ENCODE data around the gene TENT4A. TPM values are rescaled to one million over a fixed set of nuclear protein-coding genes. Genes with fewer than 3 reads are reported as not detected.

Gene TENT4A
- total and polyA plus RNA-seq, 10 of the 15 experiments (the other 5 are each of a cell fraction or from before 2014, with no cell fraction given) = 1.4 to 30.6 (median 12.5) TPM

DNA sequence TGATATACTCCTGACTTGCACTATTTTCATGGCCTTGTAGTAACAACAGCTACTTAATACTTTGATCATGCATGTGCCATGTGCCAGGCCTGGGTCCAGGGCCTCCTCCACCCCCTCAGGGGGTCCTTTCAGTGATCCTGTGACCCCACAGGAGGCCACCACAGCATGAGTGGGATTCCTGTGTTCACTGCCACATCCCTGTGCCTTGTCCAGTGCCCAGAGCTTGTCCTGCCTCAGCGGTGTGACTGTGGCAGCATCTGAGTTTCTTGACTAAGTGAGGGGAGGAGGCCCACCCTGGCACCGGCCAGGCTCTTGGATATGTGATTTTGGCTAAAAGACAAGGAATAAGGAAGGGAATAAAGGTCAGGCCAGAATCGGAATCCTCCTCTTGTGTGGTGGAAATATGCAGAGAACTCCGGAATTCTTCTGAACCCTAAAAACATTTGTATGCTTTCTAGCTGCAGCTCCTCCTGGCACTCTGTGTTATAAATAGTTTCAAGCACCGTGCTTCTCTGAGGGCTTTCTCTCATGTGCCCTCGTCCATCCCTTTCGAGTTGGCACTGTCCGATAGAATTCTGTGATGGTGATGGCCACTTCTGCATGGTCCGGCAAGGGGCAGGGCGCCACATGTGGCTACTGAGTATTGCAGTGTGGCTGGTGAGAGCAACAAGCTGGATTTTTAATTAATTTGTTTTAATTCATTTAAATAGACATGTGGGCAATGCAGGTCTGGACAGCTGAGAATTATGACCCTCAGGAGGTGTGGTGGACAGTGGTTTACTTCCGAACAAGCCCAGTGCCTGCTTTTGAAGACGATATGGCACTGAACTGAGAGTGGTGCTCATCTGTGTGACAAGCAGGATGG is 31.8 kb downstream of the TENT4A start:
- H3K4me1 ChIP-seq (ENCODE audit: control insufficient read depth, insufficient read depth, low read length) = no peaks in the 10 kb centered on the region
- 90% methylated on average over 12 of the region's 12 CpGs for WGBS (ENCODE audit: insufficient coverage, insufficient replicate concordance, low lambda C conversion rate, missing lambda C conversion rate)
- POLR2A ChIA-PET = interaction anchor here (0.6 to 1.6 kb wide), 3 partner anchors 16 to 112 kb away, joined by 3 to 4 read pairs (median 3); partner anchors contain the start of genes NSUN2 and SRD5A1
- H3K9ac ChIP-seq (ENCODE audit: control insufficient read depth, insufficient read depth, low read length) = no peak overlapping the region
- H4K20me1 ChIP-seq (ENCODE audit: control insufficient read depth, insufficient read depth) = peaks cover 5% of the 10 kb centered on the region; the same call in 1 of the 2 replicates
- no TSS peak for BruUV-seq (replicated peaks)
- no peaks in the 10 kb centered on the region for H3K9me3 ChIP-seq (replicated peaks; ENCODE audit: control insufficient read depth, insufficient read depth, low read length)
- no peak overlapping the region for H3K4me2 ChIP-seq (ENCODE audit: control insufficient read depth, insufficient read depth)
- peaks cover 32 to 49% of the 10 kb centered on the region in 2 experiments for H3K36me3 ChIP-seq (ENCODE audit: control insufficient read depth in 2 of 2, insufficient read depth in 2 of 2, low read length in 1 of 2)
- RAD21 ChIA-PET (ENCODE audit: unreplicated experiment) = interaction anchor here (0.6 to 2.2 kb wide), 18 partner anchors 13 to 1249 kb away, joined by 3 to 11 read pairs (median 3); partner anchors contain the start of genes NSUN2 and SRD5A1
- SMC1A ChIA-PET (ENCODE audit: uncharacterized antibody, unreplicated experiment) = interaction anchor here (0.5 to 3.3 kb wide), 22 partner anchors 8 to 403 kb away, joined by 3 to 16 read pairs (median 3); partner anchors contain the start of genes NSUN2 and SRD5A1
- FAIRE-seq = no peak
- peak; percentile 5; the same call in 2 of the 3 replicates for ATAC-seq
- no peak overlapping the region for H3K27ac ChIP-seq (ENCODE audit: control insufficient read depth, insufficient read depth)
- in situ Hi-C loops (cut with MboI) = loop anchor here (10.0 kb wide), 1 partner anchor 1260 kb away; no protein-coding TSS in a partner anchor
- DNase-seq (ENCODE audit: low read depth, low spot score) = no peak
- no peak overlapping the region for H2AFZ ChIP-seq (ENCODE audit: control insufficient read depth, low read depth, low read length)
- H3K4me3 ChIP-seq = no peak overlapping the region
- intact Hi-C loops (cut with micrococcal nuclease; ENCODE audit: unreplicated experiment) = loop anchor here (2.0 to 10.0 kb wide), 4 partner anchors 28 to 1250 kb away; partner anchors contain the start of genes NSUN2 and SRD5A1
- CTCF ChIA-PET = interaction anchor here (0.6 to 3.2 kb wide), 26 partner anchors 9 to 215 kb away, joined by 3 to 23 read pairs (median 5); partner anchors contain the start of genes NSUN2 and SRD5A1
- H3K27me3 ChIP-seq (replicated peaks in 1 of 2; ENCODE audit: control insufficient read depth in 2 of 2, insufficient read depth in 2 of 2, low read length in 1 of 2) = no peaks in the 10 kb centered on the region
- H3K79me2 ChIP-seq (ENCODE audit: control insufficient read depth, insufficient read depth, low read length) = peaks cover 19% of the 10 kb centered on the region
- no peak for TF ChIP-seq BMI1 (IDR thresholded peaks at IDR 0.05; ENCODE audit: borderline replicate concordance)
- TF ChIP-seq, protein P1, sequence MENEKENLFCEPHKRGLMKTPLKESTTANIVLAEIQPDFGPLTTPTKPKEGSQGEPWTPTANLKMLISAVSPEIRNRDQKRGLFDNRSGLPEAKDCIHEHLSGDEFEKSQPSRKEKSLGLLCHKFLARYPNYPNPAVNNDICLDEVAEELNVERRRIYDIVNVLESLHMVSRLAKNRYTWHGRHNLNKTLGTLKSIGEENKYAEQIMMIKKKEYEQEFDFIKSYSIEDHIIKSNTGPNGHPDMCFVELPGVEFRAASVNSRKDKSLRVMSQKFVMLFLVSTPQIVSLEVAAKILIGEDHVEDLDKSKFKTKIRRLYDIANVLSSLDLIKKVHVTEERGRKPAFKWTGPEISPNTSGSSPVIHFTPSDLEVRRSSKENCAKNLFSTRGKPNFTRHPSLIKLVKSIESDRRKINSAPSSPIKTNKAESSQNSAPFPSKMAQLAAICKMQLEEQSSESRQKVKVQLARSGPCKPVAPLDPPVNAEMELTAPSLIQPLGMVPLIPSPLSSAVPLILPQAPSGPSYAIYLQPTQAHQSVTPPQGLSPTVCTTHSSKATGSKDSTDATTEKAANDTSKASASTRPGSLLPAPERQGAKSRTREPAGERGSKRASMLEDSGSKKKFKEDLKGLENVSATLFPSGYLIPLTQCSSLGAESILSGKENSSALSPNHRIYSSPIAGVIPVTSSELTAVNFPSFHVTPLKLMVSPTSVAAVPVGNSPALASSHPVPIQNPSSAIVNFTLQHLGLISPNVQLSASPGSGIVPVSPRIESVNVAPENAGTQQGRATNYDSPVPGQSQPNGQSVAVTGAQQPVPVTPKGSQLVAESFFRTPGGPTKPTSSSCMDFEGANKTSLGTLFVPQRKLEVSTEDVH (IDR thresholded peaks at IDR 0.05; ENCODE audit: low read depth, partially characterized antibody) = no peak
- TF ChIP-seq MXI1 (IDR thresholded peaks at IDR 0.05; ENCODE audit: low read depth, low read length) = no peak
- TF ChIP-seq, protein P2, sequence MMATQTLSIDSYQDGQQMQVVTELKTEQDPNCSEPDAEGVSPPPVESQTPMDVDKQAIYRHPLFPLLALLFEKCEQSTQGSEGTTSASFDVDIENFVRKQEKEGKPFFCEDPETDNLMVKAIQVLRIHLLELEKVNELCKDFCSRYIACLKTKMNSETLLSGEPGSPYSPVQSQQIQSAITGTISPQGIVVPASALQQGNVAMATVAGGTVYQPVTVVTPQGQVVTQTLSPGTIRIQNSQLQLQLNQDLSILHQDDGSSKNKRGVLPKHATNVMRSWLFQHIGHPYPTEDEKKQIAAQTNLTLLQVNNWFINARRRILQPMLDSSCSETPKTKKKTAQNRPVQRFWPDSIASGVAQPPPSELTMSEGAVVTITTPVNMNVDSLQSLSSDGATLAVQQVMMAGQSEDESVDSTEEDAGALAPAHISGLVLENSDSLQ (IDR thresholded peaks at IDR 0.05) = no peak
- TF ChIP-seq EGR1 (IDR thresholded peaks at IDR 0.05; ENCODE audit: borderline replicate concordance in 1 of 2, low read depth in 2 of 2, low read length in 2 of 2) = no peak
- TF ChIP-seq, protein P3, sequence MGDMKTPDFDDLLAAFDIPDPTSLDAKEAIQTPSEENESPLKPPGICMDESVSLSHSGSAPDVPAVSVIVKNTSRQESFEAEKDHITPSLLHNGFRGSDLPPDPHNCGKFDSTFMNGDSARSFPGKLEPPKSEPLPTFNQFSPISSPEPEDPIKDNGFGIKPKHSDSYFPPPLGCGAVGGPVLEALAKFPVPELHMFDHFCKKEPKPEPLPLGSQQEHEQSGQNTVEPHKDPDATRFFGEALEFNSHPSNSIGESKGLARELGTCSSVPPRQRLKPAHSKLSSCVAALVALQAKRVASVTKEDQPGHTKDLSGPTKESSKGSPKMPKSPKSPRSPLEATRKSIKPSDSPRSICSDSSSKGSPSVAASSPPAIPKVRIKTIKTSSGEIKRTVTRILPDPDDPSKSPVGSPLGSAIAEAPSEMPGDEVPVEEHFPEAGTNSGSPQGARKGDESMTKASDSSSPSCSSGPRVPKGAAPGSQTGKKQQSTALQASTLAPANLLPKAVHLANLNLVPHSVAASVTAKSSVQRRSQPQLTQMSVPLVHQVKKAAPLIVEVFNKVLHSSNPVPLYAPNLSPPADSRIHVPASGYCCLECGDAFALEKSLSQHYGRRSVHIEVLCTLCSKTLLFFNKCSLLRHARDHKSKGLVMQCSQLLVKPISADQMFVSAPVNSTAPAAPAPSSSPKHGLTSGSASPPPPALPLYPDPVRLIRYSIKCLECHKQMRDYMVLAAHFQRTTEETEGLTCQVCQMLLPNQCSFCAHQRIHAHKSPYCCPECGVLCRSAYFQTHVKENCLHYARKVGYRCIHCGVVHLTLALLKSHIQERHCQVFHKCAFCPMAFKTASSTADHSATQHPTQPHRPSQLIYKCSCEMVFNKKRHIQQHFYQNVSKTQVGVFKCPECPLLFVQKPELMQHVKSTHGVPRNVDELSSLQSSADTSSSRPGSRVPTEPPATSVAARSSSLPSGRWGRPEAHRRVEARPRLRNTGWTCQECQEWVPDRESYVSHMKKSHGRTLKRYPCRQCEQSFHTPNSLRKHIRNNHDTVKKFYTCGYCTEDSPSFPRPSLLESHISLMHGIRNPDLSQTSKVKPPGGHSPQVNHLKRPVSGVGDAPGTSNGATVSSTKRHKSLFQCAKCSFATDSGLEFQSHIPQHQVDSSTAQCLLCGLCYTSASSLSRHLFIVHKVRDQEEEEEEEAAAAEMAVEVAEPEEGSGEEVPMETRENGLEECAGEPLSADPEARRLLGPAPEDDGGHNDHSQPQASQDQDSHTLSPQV (IDR thresholded peaks at IDR 0.05) = no peak
- no peak for TF ChIP-seq RCOR1 (conservative IDR thresholded peaks at IDR 0.05; ENCODE audit: low read depth, low read length)
- no peak for TF ChIP-seq KDM1A (IDR thresholded peaks at IDR 0.05; ENCODE audit: borderline replicate concordance)
- TF ChIP-seq SUZ12 (IDR thresholded peaks at IDR 0.05; ENCODE audit: unreplicated experiment) = no peak
- TF ChIP-seq NFIC (IDR thresholded peaks at IDR 0.05; ENCODE audit: low read depth, low read length) = no peak
- TF ChIP-seq CREB1 (IDR thresholded peaks at IDR 0.05; ENCODE audit: low read depth) = no peak
- no peak for TF ChIP-seq RELA (IDR thresholded peaks at IDR 0.05; ENCODE audit: borderline replicate concordance, partially characterized antibody)
- no peak for TF ChIP-seq HDGF (IDR thresholded peaks at IDR 0.05)
